Measurements from ENCODE around the gene ZNF580.

The ZNF580 gene

DNA sequence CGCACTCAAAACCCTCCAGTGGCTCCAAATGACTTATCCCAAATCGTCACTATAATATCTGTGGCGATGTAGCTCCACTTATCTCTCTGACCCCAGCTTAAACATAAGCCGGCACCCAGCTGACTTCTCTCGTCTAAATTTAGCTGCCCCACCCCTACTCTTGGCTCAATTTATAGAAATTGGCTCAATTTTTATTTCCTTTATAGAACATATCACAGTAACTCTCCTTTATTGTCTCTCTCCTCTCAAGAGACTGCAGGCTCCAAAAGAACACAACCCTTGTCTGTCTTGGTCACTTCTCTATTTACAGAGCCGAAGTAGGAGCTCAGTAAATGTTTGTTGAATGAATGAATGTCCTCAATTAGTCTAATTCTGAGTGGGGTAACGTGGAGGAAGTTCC is 17.2 kb upstream of the ZNF580 start:
- H3K4me3 ChIP-seq (ENCODE audit: low read depth, low read length) = no peak overlapping the region
- no peak for DNase-seq (ENCODE audit: low read depth)
- TF ChIP-seq, protein P1, sequence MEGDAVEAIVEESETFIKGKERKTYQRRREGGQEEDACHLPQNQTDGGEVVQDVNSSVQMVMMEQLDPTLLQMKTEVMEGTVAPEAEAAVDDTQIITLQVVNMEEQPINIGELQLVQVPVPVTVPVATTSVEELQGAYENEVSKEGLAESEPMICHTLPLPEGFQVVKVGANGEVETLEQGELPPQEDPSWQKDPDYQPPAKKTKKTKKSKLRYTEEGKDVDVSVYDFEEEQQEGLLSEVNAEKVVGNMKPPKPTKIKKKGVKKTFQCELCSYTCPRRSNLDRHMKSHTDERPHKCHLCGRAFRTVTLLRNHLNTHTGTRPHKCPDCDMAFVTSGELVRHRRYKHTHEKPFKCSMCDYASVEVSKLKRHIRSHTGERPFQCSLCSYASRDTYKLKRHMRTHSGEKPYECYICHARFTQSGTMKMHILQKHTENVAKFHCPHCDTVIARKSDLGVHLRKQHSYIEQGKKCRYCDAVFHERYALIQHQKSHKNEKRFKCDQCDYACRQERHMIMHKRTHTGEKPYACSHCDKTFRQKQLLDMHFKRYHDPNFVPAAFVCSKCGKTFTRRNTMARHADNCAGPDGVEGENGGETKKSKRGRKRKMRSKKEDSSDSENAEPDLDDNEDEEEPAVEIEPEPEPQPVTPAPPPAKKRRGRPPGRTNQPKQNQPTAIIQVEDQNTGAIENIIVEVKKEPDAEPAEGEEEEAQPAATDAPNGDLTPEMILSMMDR (conservative IDR thresholded peaks at IDR 0.05; ENCODE audit: low read depth, low read length) = no peak

DNA sequence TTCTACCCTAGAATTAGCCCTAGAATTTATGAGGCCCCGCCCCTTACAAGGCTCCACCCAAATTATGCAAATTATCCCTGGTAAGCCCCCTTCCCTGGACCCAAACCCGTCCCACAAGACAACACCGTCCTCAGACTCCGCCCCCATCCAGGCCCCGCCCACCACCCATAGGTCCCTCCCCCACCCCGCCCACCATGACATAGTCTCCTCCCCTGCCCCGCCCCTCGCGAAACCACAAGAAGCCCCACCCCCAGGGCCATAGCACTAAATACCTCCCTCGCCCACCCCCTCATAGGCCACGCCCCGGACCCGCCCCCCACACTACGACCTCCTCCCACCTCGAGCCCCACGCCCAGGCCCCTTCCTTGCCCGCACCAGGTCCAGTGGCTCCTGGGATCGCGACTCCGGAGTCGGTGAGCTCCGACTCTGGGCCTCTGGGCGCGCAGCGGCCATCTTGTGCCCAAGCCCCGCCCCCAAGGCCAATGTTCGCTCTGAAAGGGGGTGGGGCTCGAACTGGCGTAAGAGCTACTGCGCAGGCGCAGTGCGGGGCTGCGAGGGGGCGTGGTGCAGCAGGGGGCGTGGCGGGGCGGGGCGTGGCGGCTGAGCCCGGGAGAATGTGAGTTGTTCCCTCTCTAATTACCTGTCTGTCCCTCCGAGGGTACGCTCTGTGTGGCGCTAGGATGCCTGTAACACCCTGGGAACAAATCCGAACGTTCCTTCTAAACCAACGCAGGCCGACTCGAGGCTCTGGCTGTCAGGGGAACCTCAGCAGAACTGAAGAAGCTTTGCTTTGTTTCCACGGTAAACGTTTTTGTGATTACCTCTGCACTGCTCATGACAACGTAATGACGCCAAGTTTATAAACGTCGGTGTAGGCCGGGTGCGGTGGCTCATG is 16.4 kb upstream of the ZNF580 start, which contains the start of gene ZNF784:
TSS of gene ZNF784 (minus strand) at position 458 of the 895 bp plus-strand sequence. CDS start at position 453, 5 bp downstream.
- peak; percentile 95 for DNase-seq (ENCODE audit: low read depth)
- H3K4me3 ChIP-seq (ENCODE audit: low read depth, low read length) = peak within 1 kb of the TSS; percentile 87
- TF ChIP-seq, protein P1 (conservative IDR thresholded peaks at IDR 0.05; ENCODE audit: low read depth, low read length) = no peak

DNA sequence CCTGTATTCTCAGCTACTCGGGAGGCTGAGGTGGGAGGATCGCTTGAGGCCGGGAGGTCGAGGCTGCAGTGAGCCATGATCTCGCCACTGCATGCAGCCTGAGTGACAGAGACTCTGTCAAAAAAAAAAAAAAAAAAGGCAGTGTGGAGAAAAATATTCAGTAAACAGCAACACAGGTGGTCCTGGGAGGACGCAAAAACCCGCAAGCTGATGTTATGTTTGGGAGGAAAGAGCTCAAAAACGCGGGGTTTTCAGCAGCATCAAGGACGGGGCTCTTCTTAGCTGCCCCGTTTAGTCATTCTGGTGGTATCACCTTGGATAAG is 15.8 kb upstream of the ZNF580 start:
- DNase-seq (ENCODE audit: low read depth) = no peak
- TF ChIP-seq, protein P1 (conservative IDR thresholded peaks at IDR 0.05; ENCODE audit: low read depth, low read length) = no peak
- peak overlapping the region; percentile 87 for H3K4me3 ChIP-seq (ENCODE audit: low read depth, low read length)

DNA sequence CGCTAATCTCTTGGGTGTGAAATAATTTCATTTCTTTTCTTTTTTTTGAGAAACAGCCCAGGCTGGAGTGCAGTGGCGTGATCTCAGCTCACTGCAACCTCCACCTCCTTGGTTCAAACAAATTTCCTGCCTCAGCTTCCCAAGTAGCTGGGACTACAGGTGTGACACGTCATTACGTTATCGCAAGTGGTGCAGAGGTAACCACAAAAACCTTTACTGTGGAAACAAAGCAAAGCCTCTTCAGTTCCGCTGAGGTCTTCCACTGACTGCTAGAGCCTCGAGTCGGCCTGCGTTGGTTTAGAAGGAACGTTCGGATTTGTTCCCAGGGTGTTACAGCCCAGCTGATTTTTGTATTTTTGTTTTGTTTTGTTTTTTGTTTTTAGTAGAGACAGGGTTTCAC is 14.5 kb upstream of the ZNF580 start:
- TF ChIP-seq, protein P1 (conservative IDR thresholded peaks at IDR 0.05; ENCODE audit: low read depth, low read length) = no peak
- DNase-seq (ENCODE audit: low read depth) = no peak

DNA sequence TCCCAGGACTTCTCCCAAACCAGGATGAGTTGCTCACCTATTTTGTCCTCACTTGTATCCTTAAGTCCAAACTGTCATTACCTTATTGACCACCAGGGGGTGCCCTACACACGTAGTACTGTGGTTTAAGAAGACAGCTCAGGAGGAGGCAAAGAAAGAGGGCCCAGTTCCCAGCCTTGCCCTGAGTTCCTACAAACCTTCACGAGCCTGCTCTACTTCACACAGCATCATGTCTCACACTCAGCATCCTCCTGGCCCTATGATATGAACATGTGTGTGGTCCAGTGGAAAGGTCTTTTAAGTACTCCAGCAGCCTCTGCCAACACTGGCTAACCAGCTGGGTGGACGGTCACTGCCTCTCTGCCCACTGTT is 8.4 kb upstream of the ZNF580 start:
- peak; percentile 99 for DNase-seq (ENCODE audit: low read depth)
- no peak overlapping the region for H3K4me3 ChIP-seq (ENCODE audit: low read depth, low read length)
- TF ChIP-seq, protein P1 (conservative IDR thresholded peaks at IDR 0.05; ENCODE audit: low read depth, low read length) = peak; percentile 82

More for the DNA sequence above, 14.5 kb upstream of the ZNF580 start:
- no peak overlapping the region for H3K4me3 ChIP-seq (ENCODE audit: low read depth, low read length)

DNA sequence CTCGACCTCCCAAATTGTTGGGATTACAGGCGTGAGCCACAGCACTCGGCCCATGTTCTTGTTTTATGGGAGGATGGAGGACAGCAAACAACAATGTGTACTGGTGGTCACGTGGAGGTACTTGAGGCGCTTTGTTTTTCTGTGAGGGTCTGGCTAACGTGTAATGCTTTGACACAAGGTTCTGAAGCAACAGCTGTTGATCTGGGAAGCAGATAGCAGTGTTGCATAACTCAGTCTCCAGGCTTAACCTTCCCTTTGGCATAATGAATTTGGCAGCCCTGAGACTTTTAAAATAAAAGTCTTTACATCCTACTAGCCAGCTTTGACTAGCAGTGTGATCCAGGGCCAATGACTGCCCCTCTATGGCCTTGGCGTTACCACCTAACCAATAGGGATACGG is 6.9 kb upstream of the ZNF580 start:
- H3K4me3 ChIP-seq (ENCODE audit: low read depth, low read length) = no peak overlapping the region
- DNase-seq (ENCODE audit: low read depth) = no peak
- TF ChIP-seq, protein P1 (conservative IDR thresholded peaks at IDR 0.05; ENCODE audit: low read depth, low read length) = no peak

DNA sequence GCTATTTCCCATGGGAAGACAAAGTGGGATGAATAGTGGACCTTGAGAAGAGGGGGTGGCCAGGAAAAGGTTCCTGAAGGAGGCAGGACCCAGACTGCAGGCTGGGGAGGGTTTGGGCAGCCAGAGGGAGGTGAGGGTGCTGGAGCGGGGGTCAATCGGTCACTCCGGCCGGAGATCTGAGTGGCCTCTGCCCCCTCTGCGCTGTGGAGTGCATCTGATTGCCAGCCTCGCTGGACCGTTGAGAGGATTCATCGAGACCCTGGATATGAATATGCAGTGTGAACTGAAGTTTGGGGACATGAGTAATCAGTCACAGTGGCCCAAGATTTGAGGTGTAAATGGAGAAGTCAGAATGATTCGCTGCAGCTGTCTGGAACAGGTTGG is 5.5 kb upstream of the ZNF580 start:
- H3K4me3 ChIP-seq (ENCODE audit: low read depth, low read length) = peak overlapping the region; percentile 100
- no peak for DNase-seq (ENCODE audit: low read depth)
- TF ChIP-seq, protein P1 (conservative IDR thresholded peaks at IDR 0.05; ENCODE audit: low read depth, low read length) = no peak

Measured in choroid plexus epithelial cell (primary cell).